PC-3 (cell line): ENCODE results near the gene FBXW5.

ENCODE experiments used
- EZH2 ChIP-seq: fragments of 300-600 bp; sonication (generic); IDR thresholded peaks from one replicate; pipeline ENCODE4 v1.6.1; 2017; ENCODE audit warnings: antibody characterized with exemption, mild to moderate bottlenecking, low read length; ENCODE audit not compliant: unreplicated experiment
- EZH2phosphoT487 ChIP-seq: fragments of 300-600 bp; sonication (generic); IDR thresholded peaks from 2 replicates; pipeline ENCODE4 v1.6.1; 2018; ENCODE audit warnings: mild to moderate bottlenecking, antibody characterized with exemption, low read length, borderline replicate concordance
- TF ChIP-seq, protein P1 (sequence below): fragments of 300-600 bp; sonication (generic); conservative IDR thresholded peaks from 2 replicates; pipeline ENCODE4 v1.5.1; 2017; ENCODE audit warnings: antibody characterized with exemption, low read depth, mild to moderate bottlenecking, low read length

DNA sequence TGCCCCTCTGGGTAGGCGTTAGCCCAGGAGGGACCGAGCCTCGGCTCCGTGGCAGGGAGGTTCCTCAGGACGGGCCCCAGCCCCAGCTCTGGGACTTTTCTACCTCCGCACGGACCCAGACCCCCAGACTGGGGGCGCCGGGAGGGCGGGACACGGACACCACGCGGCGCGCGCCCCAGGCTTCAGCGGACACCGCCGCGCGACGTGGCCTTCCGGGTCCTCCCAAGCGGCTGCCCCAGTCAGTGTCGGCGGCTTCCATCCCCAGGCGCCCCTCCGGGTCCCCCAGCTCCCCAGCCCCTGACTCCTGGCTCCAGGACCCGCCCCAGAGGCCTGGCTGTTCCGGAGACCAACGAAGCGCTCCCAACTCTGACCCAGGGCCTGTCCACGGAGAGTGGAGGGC lies 41.3 kb upstream of the FBXW5 start:
- TF ChIP-seq EZH2 (no peak), EZH2phosphoT487 (no peak)
- TF ChIP-seq, protein P1, sequence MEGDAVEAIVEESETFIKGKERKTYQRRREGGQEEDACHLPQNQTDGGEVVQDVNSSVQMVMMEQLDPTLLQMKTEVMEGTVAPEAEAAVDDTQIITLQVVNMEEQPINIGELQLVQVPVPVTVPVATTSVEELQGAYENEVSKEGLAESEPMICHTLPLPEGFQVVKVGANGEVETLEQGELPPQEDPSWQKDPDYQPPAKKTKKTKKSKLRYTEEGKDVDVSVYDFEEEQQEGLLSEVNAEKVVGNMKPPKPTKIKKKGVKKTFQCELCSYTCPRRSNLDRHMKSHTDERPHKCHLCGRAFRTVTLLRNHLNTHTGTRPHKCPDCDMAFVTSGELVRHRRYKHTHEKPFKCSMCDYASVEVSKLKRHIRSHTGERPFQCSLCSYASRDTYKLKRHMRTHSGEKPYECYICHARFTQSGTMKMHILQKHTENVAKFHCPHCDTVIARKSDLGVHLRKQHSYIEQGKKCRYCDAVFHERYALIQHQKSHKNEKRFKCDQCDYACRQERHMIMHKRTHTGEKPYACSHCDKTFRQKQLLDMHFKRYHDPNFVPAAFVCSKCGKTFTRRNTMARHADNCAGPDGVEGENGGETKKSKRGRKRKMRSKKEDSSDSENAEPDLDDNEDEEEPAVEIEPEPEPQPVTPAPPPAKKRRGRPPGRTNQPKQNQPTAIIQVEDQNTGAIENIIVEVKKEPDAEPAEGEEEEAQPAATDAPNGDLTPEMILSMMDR = no peak
